CD4-positive, CD25-positive, alpha-beta regulatory T cell (primary cell): ENCODE measurements around the gene RDH13. TPM values are rescaled to one million over a fixed set of nuclear protein-coding genes. Genes with fewer than 3 reads are reported as not detected.
A peak's percentile ranks its signal among the peaks of the same experiment; 100 is the strongest.
"Not testable (repeated sequence)": the region's sequence is repeated elsewhere in the genome, so short reads cannot be mapped to it uniquely, and the experiment has no call there.

ENCODE experiments used
- ATAC-seq, 2 donors: fragments of 150-1000 bp; cut with Tn5 transposase; one replicate each; pipeline ENCODE4 v1.10.0; 2021; ENCODE audit warnings: low read depth in 2 of 2, moderate number of reproducible peaks in 2 of 2, moderate library complexity in 1 of 2
- DNase-seq, 3 donors: peaks; one replicate each; pipeline versions ENCODE4 v3.0.0 to v3.0.0-alpha.2; 2012 to 2022; ENCODE audit warnings: mixed read lengths in 1 of 3
- H3K27ac ChIP-seq: one replicate; pipeline ENCODE4 v1.7.0; 2013; ENCODE audit warnings: mild to moderate bottlenecking, low read length; ENCODE audit not compliant: insufficient read depth, poor library complexity, severe bottlenecking
- H3K27me3 ChIP-seq: one replicate; pipeline ENCODE4 v1.7.0; 2013; ENCODE audit warnings: low read length; ENCODE audit not compliant: control insufficient read depth, insufficient read depth
- H3K36me3 ChIP-seq: one replicate; pipeline ENCODE4 v1.7.0; 2013; ENCODE audit warnings: mild to moderate bottlenecking, low read length, moderate library complexity; ENCODE audit not compliant: control insufficient read depth, insufficient read depth
- H3K4me1 ChIP-seq: 2 replicates; pipeline ENCODE4 v1.7.0; 2013; ENCODE audit warnings: mild to moderate bottlenecking, low read length; ENCODE audit not compliant: insufficient read depth, control insufficient read depth, poor library complexity, severe bottlenecking
- H3K4me3 ChIP-seq: one replicate; pipeline ENCODE4 v1.7.0; 2013; ENCODE audit warnings: low read depth, mild to moderate bottlenecking, low read length, moderate library complexity
- H3K9me3 ChIP-seq, 2 experiments: 1 replicate in 1 of 2; 2 replicates in 1 of 2; pipeline ENCODE4 v1.7.0; 2013; ENCODE audit warnings: low read length in 2 of 2, mild to moderate bottlenecking in 1 of 2, moderate library complexity in 1 of 2; ENCODE audit not compliant: control insufficient read depth in 2 of 2
- H3K27ac Mint-ChIP-seq, 3 donors: one replicate each; pipeline ENCODE4 v1.8.0; 2020 to 2022; ENCODE audit warnings: mild to moderate bottlenecking in 3 of 3, mixed read lengths in 3 of 3, moderate library complexity in 2 of 3
- H3K27me3 Mint-ChIP-seq: one replicate; pipeline ENCODE4 v1.8.0; 2022; ENCODE audit warnings: mild to moderate bottlenecking, mixed read lengths
- H3K36me3 Mint-ChIP-seq: one replicate; pipeline ENCODE4 v1.8.0; 2020; ENCODE audit warnings: mixed read lengths
- H3K4me1 Mint-ChIP-seq, 4 donors: one replicate each; pipeline ENCODE4 v1.8.0; 2020 to 2022; ENCODE audit warnings: mixed read lengths in 4 of 4, mild to moderate bottlenecking in 1 of 4
- H3K4me3 Mint-ChIP-seq, 4 donors: one replicate each; pipeline ENCODE4 v1.8.0; 2020 to 2022; ENCODE audit warnings: mild to moderate bottlenecking in 4 of 4, mixed read lengths in 4 of 4, moderate library complexity in 3 of 4
- H3K9me3 Mint-ChIP-seq, 7 donors: one replicate each; pipeline ENCODE4 v1.8.0; 2020 to 2022; ENCODE audit warnings: mixed read lengths in 7 of 7, mild to moderate bottlenecking in 3 of 7, moderate library complexity in 2 of 7
- polyA plus RNA-seq, 4 donors: library from polyadenylated mRNA; unstranded; fragments of 300-500 nt; fragmentation: Illumina TruSeq; gene quantifications; one replicate each; pipeline ENCODE4 v1.2.3, GENCODE V29; 2021
- total RNA-seq: library from RNA; stranded (reverse); gene quantifications from one replicate; pipeline ENCODE4 v1.2.3, GENCODE V29; 2022

RDH13 gene
- total and polyA plus RNA-seq, 5 donors from 2014 or later, result 9.1 to 16.1 (median 14.1) TPM

DNA sequence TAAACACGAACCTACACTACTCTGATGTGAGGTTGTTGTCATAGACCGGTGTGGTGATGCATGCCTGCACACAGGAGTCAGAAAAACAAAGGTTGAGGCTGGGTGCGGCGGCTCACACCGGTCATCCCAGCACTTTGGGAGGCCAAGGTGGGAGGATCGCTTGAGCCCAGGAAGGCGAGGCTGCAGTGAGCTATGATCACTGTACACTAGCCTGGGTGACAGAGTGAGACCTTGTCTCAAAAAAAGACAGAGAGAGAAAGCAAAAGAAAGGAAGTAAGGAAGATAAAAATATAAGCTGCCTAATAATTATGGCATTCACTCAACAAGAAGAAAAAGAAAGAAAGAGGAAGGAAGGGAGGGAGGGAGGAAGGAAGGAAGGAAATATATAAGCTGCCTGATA, 34.2 kb downstream of the RDH13 start:
- Mint-ChIP-seq H3K27me3 (no peaks in the 10 kb centered on the region), H3K27ac (peak overlapping the region in 1 of 3 donors; percentile 46), H3K36me3 (no peaks in the 10 kb centered on the region), H3K4me3 (no peak overlapping the region), H3K4me1 (peaks cover 0 to 20% (median 4%) of the 10 kb centered on the region in 4 donors), H3K9me3 (peaks cover 0 to 17% (median 2%) of the 10 kb centered on the region in 7 donors)
- DNase-seq, result no peak
- H3K27ac ChIP-seq, result no peak overlapping the region
- H3K4me3 ChIP-seq, result no peak overlapping the region
- no peaks in the 10 kb centered on the region for H3K4me1 ChIP-seq
- H3K9me3 ChIP-seq, result peaks cover 2 to 15% of the 10 kb centered on the region in 2 experiments
- ATAC-seq, result no peak
- no peaks in the 10 kb centered on the region for H3K36me3 ChIP-seq
- no peaks in the 10 kb centered on the region for H3K27me3 ChIP-seq

DNA sequence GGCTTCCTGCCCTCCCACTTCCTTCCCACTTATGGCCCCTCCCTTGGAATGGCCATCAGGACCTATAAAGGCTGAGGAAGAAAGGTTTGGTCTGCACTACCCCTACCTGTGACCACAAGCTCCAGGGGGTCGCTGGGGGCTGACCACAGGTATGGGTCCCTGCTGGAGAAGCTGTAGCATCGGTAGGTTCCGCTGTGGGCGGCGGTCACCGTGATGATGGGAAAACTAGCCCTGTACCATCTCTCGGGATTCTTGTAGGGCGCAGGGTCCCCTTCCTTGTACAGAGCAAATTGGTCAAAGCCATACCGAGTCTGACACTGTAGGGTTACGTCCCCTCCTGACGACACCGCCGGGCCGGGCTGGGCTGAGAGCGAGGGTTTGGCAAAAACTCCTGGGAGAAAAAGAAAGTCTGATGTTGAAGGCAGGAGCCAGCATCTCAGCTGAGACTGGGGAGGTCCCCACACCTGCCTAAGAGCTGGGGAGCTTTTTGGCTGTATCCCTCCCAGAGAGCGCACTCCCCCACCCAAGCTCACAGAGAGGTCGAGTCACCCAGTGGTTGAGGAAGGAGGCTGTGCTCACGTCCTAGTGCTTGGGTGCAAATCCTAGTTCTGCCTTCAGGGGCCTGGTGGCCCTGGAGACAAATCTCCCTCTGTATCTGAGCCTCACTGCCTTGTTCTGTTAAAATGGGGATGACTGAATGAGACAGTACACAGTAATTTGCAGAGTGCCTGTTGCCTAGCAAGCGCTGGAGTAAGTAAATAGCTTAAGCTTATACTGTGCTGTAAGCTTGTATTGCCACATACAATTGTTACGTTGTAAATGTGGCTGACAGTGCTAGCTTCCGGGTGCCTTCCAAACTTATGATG, 35.2 kb downstream of the RDH13 start:
- DNase-seq (no peak), ATAC-seq (no peak)
- peaks cover 0 to 20% (median 2%) of the 10 kb centered on the region in 7 donors for H3K9me3 Mint-ChIP-seq
- no peaks in the 10 kb centered on the region for H3K27me3 Mint-ChIP-seq
- no peaks in the 10 kb centered on the region for H3K4me1 ChIP-seq
- no peaks in the 10 kb centered on the region for H3K36me3 Mint-ChIP-seq
- H3K27ac Mint-ChIP-seq, result no peak overlapping the region
- H3K36me3 ChIP-seq, result no peaks in the 10 kb centered on the region
- peaks cover 0 to 20% (median 4%) of the 10 kb centered on the region in 4 donors for H3K4me1 Mint-ChIP-seq
- H3K9me3 ChIP-seq, result peaks cover 2 to 15% of the 10 kb centered on the region in 2 experiments
- H3K4me3 ChIP-seq, result no peak overlapping the region
- no peak overlapping the region for H3K4me3 Mint-ChIP-seq
- peak overlapping the region; percentile 55 for H3K27ac ChIP-seq
- no peaks in the 10 kb centered on the region for H3K27me3 ChIP-seq

DNA sequence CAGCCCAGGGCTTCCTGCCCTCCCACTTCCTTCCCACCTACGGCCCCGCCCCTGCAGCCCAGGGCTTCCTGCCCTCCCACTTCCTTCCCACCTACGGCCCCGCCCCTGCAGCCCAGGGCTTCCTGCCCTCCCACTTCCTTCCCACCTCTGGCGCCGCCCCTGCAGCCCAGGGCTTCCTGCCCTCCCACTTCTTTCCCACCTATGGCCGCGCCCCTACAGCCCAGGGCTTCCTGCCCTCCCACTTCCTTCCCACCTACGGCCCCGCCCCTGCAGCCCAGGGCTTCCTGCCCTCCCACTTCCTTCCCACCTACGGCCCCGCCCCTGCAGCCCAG, 35.8 kb downstream of the RDH13 start:
- not testable (repeated sequence) for H3K4me3 Mint-ChIP-seq, H3K36me3 ChIP-seq, ATAC-seq, H3K4me1 ChIP-seq, H3K27me3 ChIP-seq, DNase-seq, H3K27me3 Mint-ChIP-seq, H3K27ac Mint-ChIP-seq, H3K36me3 Mint-ChIP-seq, H3K4me3 ChIP-seq
- Histone ChIP-seq H3K9me3 (peaks cover 2 to 15% of the 10 kb centered on the region in 2 experiments), H3K27ac (peak overlapping the region; percentile 55)
- peaks cover 0 to 19% (median 2%) of the 10 kb centered on the region in 7 donors for H3K9me3 Mint-ChIP-seq
- peaks cover 0 to 18% (median 4%) of the 10 kb centered on the region in 4 donors for H3K4me1 Mint-ChIP-seq

DNA sequence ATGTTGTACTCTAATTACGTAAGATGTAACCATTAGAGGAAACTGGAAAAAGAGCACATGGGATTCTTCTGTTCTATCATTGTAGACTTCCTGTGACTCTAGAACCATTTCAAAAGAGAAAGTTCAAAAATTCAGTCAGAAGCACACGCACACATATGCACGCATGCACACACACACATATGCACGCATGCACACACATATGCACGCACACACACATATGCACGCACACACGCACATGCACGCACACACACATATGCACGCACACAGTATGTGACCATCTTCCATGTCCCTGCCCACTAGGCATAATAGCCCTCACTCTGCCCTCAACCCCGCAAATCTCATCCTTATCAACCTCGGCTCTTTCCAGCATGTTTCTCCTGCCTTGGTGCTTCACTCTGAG, 38.8 kb downstream of the RDH13 start:
- Mint-ChIP-seq H3K27me3 (peaks cover 5% of the 10 kb centered on the region), H3K4me1 (peaks cover 0 to 16% (median 4%) of the 10 kb centered on the region in 4 donors), H3K9me3 (peaks cover 0 to 28% (median 2%) of the 10 kb centered on the region in 7 donors), H3K27ac (no peak overlapping the region), H3K4me3 (no peak overlapping the region), H3K36me3 (peaks cover 13% of the 10 kb centered on the region)
- H3K4me3 ChIP-seq, result no peak overlapping the region
- H3K27ac ChIP-seq, result no peak overlapping the region
- no peaks in the 10 kb centered on the region for H3K27me3 ChIP-seq
- no peak for ATAC-seq
- no peaks in the 10 kb centered on the region for H3K4me1 ChIP-seq
- peaks cover 2 to 15% of the 10 kb centered on the region in 2 experiments for H3K9me3 ChIP-seq
- H3K36me3 ChIP-seq, result no peaks in the 10 kb centered on the region
- no peak for DNase-seq

DNA sequence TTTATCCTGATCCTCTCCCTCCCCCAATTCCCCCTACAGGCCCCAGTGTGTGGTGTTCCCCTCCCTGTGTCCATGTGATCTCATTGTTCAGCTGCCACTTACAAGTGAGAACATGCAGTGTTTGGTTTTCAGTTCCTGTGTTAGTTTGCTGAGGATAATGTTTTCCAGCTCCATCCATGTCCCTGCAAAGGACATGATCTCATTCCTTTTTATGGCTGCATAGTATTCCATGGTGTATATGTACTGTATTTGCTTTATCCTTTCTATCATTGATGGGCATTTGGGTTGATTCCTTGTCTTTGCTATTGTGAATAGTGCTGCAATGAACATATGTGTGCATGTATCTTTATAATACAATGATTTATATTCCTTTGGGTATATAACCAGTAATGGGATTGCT, 42.6 kb downstream of the RDH13 start:
- H3K4me3 ChIP-seq, H3K36me3 ChIP-seq, H3K4me1 Mint-ChIP-seq, H3K27ac Mint-ChIP-seq, DNase-seq, H3K27me3 Mint-ChIP-seq, H3K9me3 ChIP-seq, H3K27me3 ChIP-seq, H3K4me1 ChIP-seq, ATAC-seq, H3K27ac ChIP-seq, H3K4me3 Mint-ChIP-seq: not testable (repeated sequence)
- H3K9me3 Mint-ChIP-seq, result peaks cover 0 to 17% (median 0%) of the 10 kb centered on the region in 7 donors
- H3K36me3 Mint-ChIP-seq, result peaks cover 22% of the 10 kb centered on the region

DNA sequence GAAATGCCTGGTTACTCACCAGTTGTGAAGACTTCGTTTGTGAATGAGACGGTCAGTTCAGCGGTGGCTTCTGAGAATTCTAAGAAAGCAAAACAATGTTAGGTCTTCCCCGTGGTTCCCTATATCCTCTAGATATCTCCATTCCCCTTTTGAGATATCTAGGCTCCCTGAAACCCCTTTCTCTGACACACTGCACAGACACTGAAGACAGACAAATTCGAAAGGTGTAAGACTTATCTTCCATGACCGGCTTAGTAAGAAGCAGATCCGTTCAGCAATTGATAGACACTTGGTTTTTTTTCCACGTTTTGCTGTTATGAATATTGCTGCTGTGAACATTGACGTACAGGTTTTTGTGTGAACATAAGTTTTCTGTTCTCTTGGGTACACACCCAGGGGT, 44.3 kb downstream of the RDH13 start:
- H3K4me1 Mint-ChIP-seq, result peaks cover 0 to 10% (median 2%) of the 10 kb centered on the region in 4 donors
- ATAC-seq (no peak), DNase-seq (no peak)
- no peaks in the 10 kb centered on the region for H3K36me3 ChIP-seq
- no peak overlapping the region for H3K27ac Mint-ChIP-seq
- no peaks in the 10 kb centered on the region for H3K27me3 ChIP-seq
- no peak overlapping the region for H3K4me3 ChIP-seq
- H3K9me3 Mint-ChIP-seq, result peaks cover 0 to 13% (median 0%) of the 10 kb centered on the region in 7 donors
- no peaks in the 10 kb centered on the region for H3K4me1 ChIP-seq
- no peaks in the 10 kb centered on the region for H3K9me3 ChIP-seq
- H3K27ac ChIP-seq, result no peak overlapping the region
- H3K27me3 Mint-ChIP-seq, result peaks cover 5% of the 10 kb centered on the region
- peaks cover 30% of the 10 kb centered on the region for H3K36me3 Mint-ChIP-seq
- no peak overlapping the region for H3K4me3 Mint-ChIP-seq

DNA sequence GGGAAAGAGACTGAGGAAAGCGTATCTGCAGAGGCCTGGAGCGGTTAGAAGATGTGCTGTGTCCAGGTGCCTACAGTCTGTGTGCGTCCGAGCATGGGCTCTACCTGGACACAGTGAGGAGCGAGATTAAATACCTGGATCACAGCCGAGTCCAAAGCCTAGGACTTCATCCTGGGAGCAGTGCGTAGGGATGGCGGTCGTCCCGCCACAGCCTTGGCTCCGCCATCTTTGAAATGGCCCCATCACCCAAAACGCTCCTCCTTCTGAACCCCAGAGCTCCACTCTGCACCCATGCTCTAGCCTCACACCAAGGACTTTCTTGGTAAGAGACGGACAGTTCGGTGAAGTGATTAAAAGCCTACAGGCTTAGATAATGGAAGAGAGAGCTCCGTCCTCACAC, 44.7 kb downstream of the RDH13 start:
- peaks cover 0 to 10% (median 2%) of the 10 kb centered on the region in 4 donors for H3K4me1 Mint-ChIP-seq
- Histone ChIP-seq H3K27me3 (no peaks in the 10 kb centered on the region), H3K27ac (no peak overlapping the region), H3K4me1 (no peaks in the 10 kb centered on the region), H3K36me3 (no peaks in the 10 kb centered on the region), H3K4me3 (no peak overlapping the region), H3K9me3 (no peaks in the 10 kb centered on the region)
- H3K4me3 Mint-ChIP-seq, result peak overlapping the region in 1 of 4 donors; percentile 61
- H3K27me3 Mint-ChIP-seq, result peaks cover 5% of the 10 kb centered on the region
- peaks cover 34% of the 10 kb centered on the region for H3K36me3 Mint-ChIP-seq
- ATAC-seq (no peak), DNase-seq (no peak)
- no peak overlapping the region for H3K27ac Mint-ChIP-seq
- H3K9me3 Mint-ChIP-seq, result peaks cover 0 to 15% (median 0%) of the 10 kb centered on the region in 7 donors

DNA sequence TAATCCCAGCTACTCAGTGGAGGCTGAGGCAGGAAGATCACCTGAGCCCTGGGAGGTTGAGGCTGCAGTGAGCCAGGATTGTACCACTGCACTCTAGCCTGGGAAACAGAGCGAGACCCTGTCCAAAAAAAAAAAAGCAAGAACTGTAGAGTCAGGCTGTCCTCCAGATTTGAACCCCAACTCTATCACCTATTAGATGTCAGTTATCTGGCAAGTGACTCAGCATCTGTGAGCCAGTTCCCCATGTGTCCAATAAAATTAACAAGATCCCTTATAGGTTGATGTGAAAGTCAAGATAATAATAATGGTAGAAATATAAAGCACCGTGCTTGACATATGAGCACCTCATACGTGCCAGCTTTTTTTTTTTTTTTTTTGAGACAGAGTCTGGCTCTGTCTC, 46.9 kb downstream of the RDH13 start:
- Histone ChIP-seq H3K4me1 (no peaks in the 10 kb centered on the region), H3K9me3 (no peaks in the 10 kb centered on the region), H3K4me3 (no peak overlapping the region), H3K27me3 (no peaks in the 10 kb centered on the region), H3K36me3 (no peaks in the 10 kb centered on the region), H3K27ac (no peak overlapping the region)
- H3K27ac Mint-ChIP-seq, result no peak overlapping the region
- H3K4me3 Mint-ChIP-seq, result no peak overlapping the region
- H3K4me1 Mint-ChIP-seq, result peaks cover 0 to 15% (median 2%) of the 10 kb centered on the region in 4 donors
- DNase-seq, result no peak
- H3K27me3 Mint-ChIP-seq, result peaks cover 5% of the 10 kb centered on the region
- H3K36me3 Mint-ChIP-seq, result peaks cover 34% of the 10 kb centered on the region
- H3K9me3 Mint-ChIP-seq, result peaks cover 0 to 14% (median 0%) of the 10 kb centered on the region in 7 donors
- ATAC-seq, result no peak
